ENCODE measurements around the gene KCNMA1.
A peak's percentile ranks its signal among the peaks of the same experiment; 100 is the strongest.

KCNMA1 gene

DNA sequence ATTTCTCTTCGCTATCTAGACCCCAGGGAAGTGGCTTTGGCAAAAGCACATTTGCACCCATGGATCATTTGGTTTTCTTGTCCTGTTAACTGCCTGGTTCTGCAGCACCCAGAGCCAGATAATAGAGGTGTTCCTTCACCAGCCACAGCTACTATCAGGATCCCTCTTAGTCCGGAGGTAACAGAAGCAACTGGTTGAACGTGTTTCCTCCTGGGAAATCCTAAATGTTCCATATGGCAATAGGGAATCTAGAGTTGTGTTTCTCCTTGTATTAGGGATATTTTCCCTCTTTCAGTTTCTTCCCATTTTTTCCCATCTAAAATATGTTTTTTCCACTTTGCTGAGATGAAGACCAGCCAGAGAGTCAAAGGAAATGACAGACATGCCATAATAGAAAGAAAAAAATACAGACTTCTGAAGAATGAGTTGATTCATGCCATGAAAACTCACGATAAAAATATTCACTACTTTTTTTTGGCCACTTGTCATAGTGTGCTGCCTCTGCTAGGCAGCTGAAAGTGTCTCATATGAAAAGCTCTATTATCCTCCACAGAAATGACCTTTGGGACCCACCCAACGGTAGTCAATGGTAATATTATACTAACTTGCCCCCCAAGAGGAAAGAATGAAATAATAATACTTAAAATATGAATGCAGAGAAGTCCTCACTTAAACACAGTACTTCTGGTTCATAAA lies 472.8 kb downstream of the KCNMA1 start:
- DNase-seq, result no peak

DNA sequence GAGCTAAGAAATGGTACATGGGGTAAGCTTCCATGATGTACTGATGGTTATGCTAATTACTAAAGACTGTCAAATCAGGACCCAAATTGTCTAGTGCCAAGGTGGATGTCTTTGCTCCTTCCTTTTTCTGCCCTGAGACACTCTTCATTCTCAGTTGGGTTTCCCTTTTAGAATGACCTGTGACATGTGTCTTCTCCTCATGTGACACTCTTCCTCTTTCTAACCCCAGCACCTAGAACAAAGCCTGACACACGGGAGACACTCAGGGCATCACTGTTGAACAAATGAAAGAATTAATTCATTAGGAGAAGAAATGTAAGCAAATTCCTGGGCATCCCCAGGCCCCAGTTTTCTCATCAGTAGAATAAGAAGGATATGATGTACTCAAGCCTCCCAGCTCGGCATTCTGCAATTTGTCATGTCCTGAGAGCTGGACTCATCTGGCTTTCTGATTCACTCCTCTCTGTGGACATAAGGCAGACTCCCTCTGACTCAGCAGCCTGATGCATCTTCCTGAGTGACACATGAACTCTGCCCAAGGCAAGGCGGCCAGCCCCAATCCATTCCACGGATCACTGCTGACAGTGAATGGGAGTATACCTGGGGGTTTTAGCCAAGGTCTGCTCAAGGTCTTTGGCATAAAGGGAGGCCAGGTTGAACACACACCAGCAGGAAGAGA lies 473.8 kb downstream of the KCNMA1 start:
- DNase-seq, result peak; percentile 38

- no peak for DNase-seq
Observed at GRCh38 chr10:77162697-77163096, 474.9 kb downstream of the KCNMA1 start.

GRCh38 chr10:77160679-77161078 lies 476.9 kb downstream of the KCNMA1 start:
- no peak for DNase-seq

DNA sequence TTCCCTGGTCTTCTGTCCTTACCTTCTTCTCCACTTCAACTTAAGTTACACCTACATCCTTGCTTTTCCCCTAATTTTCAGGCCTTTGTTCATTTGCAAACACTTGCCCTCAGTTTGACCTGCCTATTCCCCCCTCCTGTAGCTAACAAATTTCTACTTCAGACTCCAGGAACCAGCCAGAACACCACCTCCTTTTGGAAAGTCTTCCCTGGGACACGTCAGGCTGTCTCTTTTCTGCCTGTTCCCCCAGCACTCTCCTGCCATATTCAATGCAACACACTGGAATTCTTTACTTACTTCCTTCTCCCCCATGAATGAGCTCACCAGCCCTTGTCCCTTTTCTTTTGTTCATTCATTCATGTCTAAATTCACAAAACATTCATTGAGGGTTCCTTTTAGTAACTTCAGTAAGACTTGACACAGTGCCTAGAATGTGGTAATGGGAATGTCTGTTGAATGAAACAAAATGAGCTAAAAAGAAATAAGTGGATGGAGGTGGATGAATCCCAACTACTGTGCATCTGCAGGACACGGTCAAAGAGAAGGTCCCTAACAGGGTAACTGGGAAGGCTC lies 478.0 kb downstream of the KCNMA1 start:
- no peak for DNase-seq

GRCh38 chr10:77158666-77159065 lies 478.9 kb downstream of the KCNMA1 start:
- DNase-seq, result no peak

- DNase-seq, result no peak
Observed at GRCh38 chr10:77157248-77158019, 480.2 kb downstream of the KCNMA1 start.

- no peak for DNase-seq
Observed at GRCh38 chr10:77156406-77156879, 481.2 kb downstream of the KCNMA1 start.

DNA sequence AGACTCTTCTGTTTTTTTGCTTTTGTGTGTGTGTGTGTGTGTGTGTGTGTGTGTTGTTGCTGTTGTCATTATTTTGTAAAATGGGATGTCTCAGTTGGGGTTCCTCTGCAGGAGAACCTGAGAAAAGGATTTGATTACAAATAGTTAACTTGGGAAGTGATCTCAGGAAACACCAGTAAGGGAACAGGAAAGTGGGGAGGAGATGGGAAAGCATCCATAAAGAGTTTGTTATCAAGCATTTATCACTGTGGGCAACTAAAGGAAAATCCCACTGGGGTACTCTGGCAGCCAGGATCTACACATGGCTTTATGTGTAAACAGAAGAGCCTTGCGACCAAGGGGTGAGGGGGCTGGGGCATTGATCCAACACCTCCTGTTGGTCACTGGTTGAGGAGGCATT lies 485.4 kb downstream of the KCNMA1 start:
- no peak for DNase-seq

- DNase-seq, result no peak
Observed at GRCh38 chr10:77151408-77151807, 486.2 kb downstream of the KCNMA1 start.

DNA sequence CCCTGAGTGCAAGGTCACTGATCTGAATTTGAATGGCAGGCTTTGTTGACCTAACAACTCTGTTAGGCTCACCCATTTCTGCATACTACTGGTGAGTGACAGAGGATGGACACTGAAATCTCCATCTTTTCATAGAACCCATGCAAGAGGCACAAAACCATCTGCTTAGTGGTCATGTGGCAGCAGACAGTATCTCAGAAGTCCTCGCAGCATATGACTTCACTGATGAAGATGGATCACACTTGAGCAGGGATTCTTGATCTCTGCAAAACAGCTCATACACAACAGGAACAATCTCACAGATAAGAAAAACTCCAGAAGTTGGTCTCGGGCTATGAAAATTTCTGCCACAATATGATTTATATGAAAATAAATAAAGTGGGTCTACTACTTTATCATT lies 487.9 kb downstream of the KCNMA1 start:
- DNase-seq, result no peak

- DNase-seq, result no peak
Observed at GRCh38 chr10:77149001-77149400, 488.6 kb downstream of the KCNMA1 start.

- DNase-seq, result no peak
Observed at GRCh38 chr10:77147871-77148270, 489.7 kb downstream of the KCNMA1 start.

GRCh38 chr10:77146712-77147336 lies 490.8 kb downstream of the KCNMA1 start:
- no peak for DNase-seq

DNA sequence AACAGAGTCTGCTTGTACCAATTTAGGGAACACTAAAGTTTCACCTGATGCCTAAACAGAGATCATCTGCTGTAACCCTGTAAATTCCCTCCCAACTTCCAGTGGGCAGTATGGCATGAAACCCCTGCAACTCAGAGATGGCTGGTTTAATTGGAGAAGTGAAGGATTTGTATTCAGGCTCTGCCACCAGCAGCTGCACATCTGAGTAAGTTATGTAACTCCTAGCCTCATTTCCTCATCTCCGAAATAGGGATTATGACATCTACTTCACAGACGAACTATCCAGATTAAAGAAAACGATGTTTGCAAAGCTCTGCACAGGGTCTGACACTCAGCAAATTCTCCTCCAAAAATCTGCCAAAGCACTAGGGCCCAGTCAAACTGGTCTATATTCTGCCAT lies 493.0 kb downstream of the KCNMA1 start:
- DNase-seq, result no peak

- no peak for DNase-seq
Observed at GRCh38 chr10:77139252-77140160, 498.1 kb downstream of the KCNMA1 start.

GRCh38 chr10:77138541-77138940 lies 499.1 kb downstream of the KCNMA1 start:
- DNase-seq, result no peak

GRCh38 chr10:77135555-77135954 lies 502.1 kb downstream of the KCNMA1 start:
- DNase-seq, result no peak

DNA sequence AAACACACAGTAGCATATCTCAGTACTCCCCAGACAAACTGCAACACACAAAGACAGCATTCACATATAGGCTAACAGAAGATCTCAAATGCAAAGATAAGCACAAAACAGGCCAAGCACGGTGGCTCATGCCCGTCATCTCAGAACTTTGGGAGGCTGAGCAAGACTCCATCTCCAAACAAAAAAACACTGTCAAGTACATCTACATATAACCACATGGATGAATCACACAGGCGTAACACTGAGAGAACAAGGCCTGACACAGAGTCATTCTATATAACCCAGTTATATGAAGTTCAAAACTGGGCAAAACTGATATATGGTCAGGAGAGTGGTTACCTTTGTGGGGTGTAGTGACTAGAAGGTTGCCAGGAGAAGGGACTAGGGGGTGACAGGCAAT lies 506.4 kb downstream of the KCNMA1 start:
- no peak for DNase-seq

GRCh38 chr10:77127243-77127642 lies 510.4 kb downstream of the KCNMA1 start:
- no peak for DNase-seq

- DNase-seq, result no peak
Observed at GRCh38 chr10:77125231-77125630, 512.4 kb downstream of the KCNMA1 start.

DNA sequence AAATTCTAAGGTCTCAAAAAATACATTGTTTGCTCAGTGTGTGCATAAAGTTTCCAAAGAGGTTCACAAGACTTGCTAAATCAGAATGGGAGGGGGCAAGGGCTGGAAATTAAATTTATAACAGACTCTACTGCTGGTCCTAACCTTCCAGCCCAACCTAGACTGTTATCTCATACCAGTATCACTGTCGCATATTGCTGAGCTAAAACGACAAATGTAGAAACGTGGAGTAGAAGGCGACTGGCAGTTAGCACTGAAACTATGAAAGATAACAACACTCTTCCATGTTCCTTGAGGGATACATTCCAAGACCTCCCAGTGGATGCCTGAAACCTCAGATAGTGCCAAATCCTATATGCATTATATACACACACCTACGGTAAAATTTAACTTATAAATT lies 514.3 kb downstream of the KCNMA1 start:
- no peak for DNase-seq
